Activated CD4-positive, alpha-beta memory T cell treated with anti-CD3 and anti-CD28 coated beads, Interleukin-2, amount 10 ng/mL, durations not matched to agents 7 days and 5 days (primary cell): ENCODE data around the gene PRR19. TPM values are rescaled to one million over a fixed set of nuclear protein-coding genes. Genes with fewer than 3 reads are reported as not detected.

Source experiments
- CTCF ChIA-PET: fragments of 350-600 bp; sonication (Branson Sonifier 250); formaldehyde crosslinking; loops from one replicate; lab custom pipeline; 2021; ENCODE audit warnings: antibody characterized with exemption, inconsistent platforms; lab: Charles Lee
- POLR2A ChIA-PET: fragments of 350-600 bp; sonication (Branson Sonifier 250); formaldehyde crosslinking; loops from one replicate; lab custom pipeline; 2021; ENCODE audit warnings: antibody characterized with exemption; lab: Charles Lee
- DNase-seq: peaks from one replicate; pipeline ENCODE4 v3.0.0-alpha.2; 2020
- H3K27ac Mint-ChIP-seq: one replicate; pipeline ENCODE4 v1.8.0; 2021; ENCODE audit warnings: mild to moderate bottlenecking, mixed read lengths
- H3K27me3 Mint-ChIP-seq: one replicate; pipeline ENCODE4 v1.8.0; 2021; ENCODE audit warnings: mixed read lengths
- H3K36me3 Mint-ChIP-seq: one replicate; pipeline ENCODE4 v1.8.0; 2021; ENCODE audit warnings: low read depth, mixed read lengths
- H3K4me1 Mint-ChIP-seq: one replicate; pipeline ENCODE4 v1.8.0; 2021; ENCODE audit warnings: mixed read lengths
- H3K4me3 Mint-ChIP-seq: one replicate; pipeline ENCODE4 v1.8.0; 2021; ENCODE audit warnings: mild to moderate bottlenecking, mixed read lengths
- H3K9me3 Mint-ChIP-seq: one replicate; pipeline ENCODE4 v1.8.0; 2021; ENCODE audit warnings: mixed read lengths
- total RNA-seq, 2 experiments: library from RNA; stranded (reverse); gene quantifications; one replicate each; pipeline ENCODE4 v1.2.3, GENCODE V29; 2021

The PRR19 gene
- total RNA-seq, 2 experiments from 2014 or later = 0.45 to 0.91 TPM

GRCh38 chr19:42294471-42295137, 7.3 kb upstream of the PRR19 start:
- DNase-seq = no peak
- H3K4me3 Mint-ChIP-seq = no peak overlapping the region
- no peaks in the 10 kb centered on the region for H3K9me3 Mint-ChIP-seq
- ChIA-PET POLR2A (interaction anchor here (0.6 to 1.4 kb wide), 3 partner anchors 10 to 14 kb away, joined by 3 to 4 read pairs (median 3); no protein-coding TSS in a partner anchor), CTCF (interaction anchor here (0.5 to 1.3 kb wide), 4 partner anchors 10 to 186 kb away, joined by 3 to 4 read pairs (median 4); partner anchors contain the start of gene POU2F2)
- H3K4me1 Mint-ChIP-seq = peaks cover 10% of the 10 kb centered on the region
- H3K36me3 Mint-ChIP-seq = peaks cover 43% of the 10 kb centered on the region
- H3K27ac Mint-ChIP-seq = no peak overlapping the region
- H3K27me3 Mint-ChIP-seq = no peaks in the 10 kb centered on the region

GRCh38 chr19:42295342-42295741, 6.6 kb upstream of the PRR19 start:
- Mint-ChIP-seq H3K9me3 (no peaks in the 10 kb centered on the region), H3K4me1 (peaks cover 14% of the 10 kb centered on the region), H3K27me3 (no peaks in the 10 kb centered on the region), H3K4me3 (no peak overlapping the region), H3K27ac (no peak overlapping the region), H3K36me3 (peaks cover 40% of the 10 kb centered on the region)
- ChIA-PET POLR2A (interaction anchor here (0.6 to 1.4 kb wide), 3 partner anchors 10 to 15 kb away, joined by 3 to 4 read pairs (median 3); no protein-coding TSS in a partner anchor), CTCF (interaction anchor here (0.6 to 1.3 kb wide), 4 partner anchors 11 to 415 kb away, joined by 4 to 5 read pairs (median 4); partner anchors contain the start of gene POU2F2)
- no peak for DNase-seq

- H3K9me3 Mint-ChIP-seq = no peaks in the 10 kb centered on the region
- H3K4me3 Mint-ChIP-seq = no peak overlapping the region
- peak overlapping the region; percentile 10 for H3K27ac Mint-ChIP-seq
- peaks cover 14% of the 10 kb centered on the region for H3K4me1 Mint-ChIP-seq
- POLR2A ChIA-PET = interaction anchor here (0.7 to 1.7 kb wide), 3 partner anchors 11 to 75 kb away, joined by 3 to 4 read pairs (median 3); no protein-coding TSS in a partner anchor
- CTCF ChIA-PET = interaction anchor here (0.6 to 3.5 kb wide), 12 partner anchors 10 to 416 kb away, joined by 3 to 14 read pairs (median 4); partner anchors contain the start of genes GSK3A and POU2F2
- DNase-seq = peak; percentile 88
- peaks cover 40% of the 10 kb centered on the region for H3K36me3 Mint-ChIP-seq
- H3K27me3 Mint-ChIP-seq = no peaks in the 10 kb centered on the region
Measured at GRCh38 chr19:42295831-42296525, 6.0 kb upstream of the PRR19 start.

DNA sequence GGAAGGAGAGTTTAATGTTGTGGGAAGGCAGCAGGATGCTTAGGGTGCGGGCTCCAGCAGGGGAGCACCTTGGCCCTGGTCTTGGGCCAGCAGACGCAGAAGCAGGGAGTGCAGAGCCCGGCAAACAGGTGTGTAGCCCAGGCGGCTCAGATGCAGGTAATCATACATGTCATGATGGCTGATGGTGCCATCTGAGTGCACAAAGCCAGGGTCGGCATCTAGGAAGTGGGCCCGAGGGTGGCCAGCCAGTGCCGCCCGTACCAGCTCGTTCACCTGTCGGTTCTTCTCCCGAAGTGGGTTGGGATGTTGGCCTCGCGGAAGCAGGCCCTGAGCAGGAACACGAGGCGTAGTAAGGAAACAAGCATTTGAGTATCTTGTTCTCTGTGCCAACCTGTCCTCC, 4.9 kb upstream of the PRR19 start:
- Mint-ChIP-seq H3K27me3 (no peaks in the 10 kb centered on the region), H3K9me3 (no peaks in the 10 kb centered on the region), H3K4me3 (no peak overlapping the region), H3K36me3 (peaks cover 30% of the 10 kb centered on the region), H3K4me1 (peaks cover 17% of the 10 kb centered on the region), H3K27ac (no peak overlapping the region)
- ChIA-PET POLR2A (interaction anchor here (1.7 kb wide), 1 partner anchor 76 kb away, joined by 3 read pairs; no protein-coding TSS in a partner anchor), CTCF (interaction anchor here (0.9 to 3.5 kb wide), 7 partner anchors 9 to 194 kb away, joined by 3 to 14 read pairs (median 6); partner anchors contain the start of gene GSK3A)
- DNase-seq = no peak

- Mint-ChIP-seq H3K9me3 (no peaks in the 10 kb centered on the region), H3K4me3 (peak overlapping the region; percentile 81), H3K4me1 (peaks cover 29% of the 10 kb centered on the region), H3K27me3 (no peaks in the 10 kb centered on the region), H3K36me3 (no peaks in the 10 kb centered on the region), H3K27ac (peak overlapping the region; percentile 66)
- ChIA-PET POLR2A (interaction anchor here (0.7 to 2.0 kb wide), 5 partner anchors 19 to 127 kb away, joined by 3 to 9 read pairs (median 4); no protein-coding TSS in a partner anchor), CTCF (interaction anchor here (0.7 to 1.9 kb wide), 2 partner anchors 20 to 170 kb away, joined by 4 read pairs; no protein-coding TSS in a partner anchor)
- no peak for DNase-seq
Measured at GRCh38 chr19:42303101-42303464, 1.2 kb downstream of the PRR19 start.

DNA sequence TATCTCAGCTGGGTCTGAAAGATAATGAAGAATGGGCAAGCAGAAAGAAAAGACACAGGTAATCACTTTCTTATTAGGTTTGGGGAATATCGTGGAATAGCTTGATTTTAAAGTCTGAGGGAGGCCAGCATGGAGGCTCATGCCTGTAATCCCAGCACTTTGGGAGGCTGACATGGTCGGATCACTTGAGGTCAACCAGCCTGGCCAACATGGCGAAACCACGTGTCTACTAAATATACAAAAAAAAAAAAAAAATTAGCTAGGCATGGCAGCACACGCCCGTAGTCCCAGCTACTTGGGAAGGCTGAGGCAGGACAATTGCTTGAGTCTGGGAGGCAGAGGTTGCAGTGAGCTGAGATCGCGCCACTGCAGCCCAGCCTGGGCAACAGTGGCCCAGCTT, 1.9 kb downstream of the PRR19 start:
- CTCF ChIA-PET = interaction anchor here (0.7 to 1.9 kb wide), 4 partner anchors 19 to 195 kb away, joined by 3 to 4 read pairs (median 4); partner anchors contain the start of gene GSK3A

DNA sequence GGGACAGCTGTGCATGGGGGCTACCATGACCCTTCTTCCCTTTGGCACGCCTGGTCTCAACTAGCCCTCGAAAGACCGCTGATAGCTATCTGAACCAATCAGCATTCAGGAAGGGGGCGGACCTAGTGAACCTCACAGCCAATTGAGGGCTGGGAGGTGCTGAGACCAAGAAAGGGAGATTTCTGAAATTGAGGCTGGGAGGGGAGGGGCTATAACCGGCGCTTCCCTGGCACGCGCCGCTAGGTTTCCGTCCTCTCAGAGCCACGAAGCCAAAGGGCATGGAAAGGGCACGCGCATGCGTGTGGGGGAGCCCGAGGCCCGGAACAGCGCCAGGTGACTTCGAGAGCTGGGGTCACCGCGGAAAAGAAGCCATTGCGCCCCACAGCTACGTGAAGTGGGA, 4.7 kb downstream of the PRR19 start:
- Mint-ChIP-seq H3K27me3 (peaks cover 3% of the 10 kb centered on the region), H3K4me3 (no peak overlapping the region), H3K9me3 (no peaks in the 10 kb centered on the region), H3K27ac (no peak overlapping the region), H3K4me1 (peaks cover 19% of the 10 kb centered on the region), H3K36me3 (no peaks in the 10 kb centered on the region)
- no peak for DNase-seq
- POLR2A ChIA-PET = no interaction called here
- CTCF ChIA-PET = interaction anchor here (2.2 kb wide), 1 partner anchor 10 kb away, joined by 11 read pairs; no protein-coding TSS in a partner anchor

More for the DNA sequence above, 1.9 kb downstream of the PRR19 start:
- Mint-ChIP-seq H3K4me3 (peak overlapping the region; percentile 26), H3K4me1 (peaks cover 29% of the 10 kb centered on the region), H3K27me3 (no peaks in the 10 kb centered on the region), H3K36me3 (no peaks in the 10 kb centered on the region), H3K9me3 (no peaks in the 10 kb centered on the region), H3K27ac (no peak overlapping the region)
- DNase-seq = no peak
- POLR2A ChIA-PET = interaction anchor here (0.7 to 1.1 kb wide), 3 partner anchors 92 to 172 kb away, joined by 3 to 4 read pairs (median 3); partner anchors contain the start of gene POU2F2

- Mint-ChIP-seq H3K4me1 (peaks cover 14% of the 10 kb centered on the region), H3K36me3 (no peaks in the 10 kb centered on the region), H3K27ac (no peak overlapping the region), H3K4me3 (no peak overlapping the region), H3K27me3 (peaks cover 28% of the 10 kb centered on the region), H3K9me3 (no peaks in the 10 kb centered on the region)
- POLR2A ChIA-PET = interaction anchor here (0.5 to 1.5 kb wide), 2 partner anchors 12 to 106 kb away, joined by 3 read pairs; no protein-coding TSS in a partner anchor
- DNase-seq = no peak
- CTCF ChIA-PET = no interaction called here
Measured at GRCh38 chr19:42309686-42310085, 7.8 kb downstream of the PRR19 start.

GRCh38 chr19:42311657-42312056, 9.7 kb downstream of the PRR19 start:
- POLR2A ChIA-PET = no interaction called here
- Mint-ChIP-seq H3K4me3 (no peak overlapping the region), H3K9me3 (no peaks in the 10 kb centered on the region), H3K36me3 (no peaks in the 10 kb centered on the region), H3K27me3 (peaks cover 34% of the 10 kb centered on the region), H3K27ac (no peak overlapping the region), H3K4me1 (peaks cover 16% of the 10 kb centered on the region)
- CTCF ChIA-PET = interaction anchor here (0.7 to 1.3 kb wide), 3 partner anchors 8 to 179 kb away, joined by 3 to 7 read pairs (median 3); no protein-coding TSS in a partner anchor
- DNase-seq = no peak

GRCh38 chr19:42312370-42312769, 10.4 kb downstream of the PRR19 start:
- DNase-seq = no peak
- no peaks in the 10 kb centered on the region for H3K9me3 Mint-ChIP-seq
- peaks cover 22% of the 10 kb centered on the region for H3K4me1 Mint-ChIP-seq
- POLR2A ChIA-PET = no interaction called here
- H3K27ac Mint-ChIP-seq = no peak overlapping the region
- CTCF ChIA-PET = interaction anchor here (0.7 kb wide), 1 partner anchor 155 kb away, joined by 3 read pairs; no protein-coding TSS in a partner anchor
- no peaks in the 10 kb centered on the region for H3K36me3 Mint-ChIP-seq
- H3K27me3 Mint-ChIP-seq = peaks cover 37% of the 10 kb centered on the region
- no peak overlapping the region for H3K4me3 Mint-ChIP-seq

DNA sequence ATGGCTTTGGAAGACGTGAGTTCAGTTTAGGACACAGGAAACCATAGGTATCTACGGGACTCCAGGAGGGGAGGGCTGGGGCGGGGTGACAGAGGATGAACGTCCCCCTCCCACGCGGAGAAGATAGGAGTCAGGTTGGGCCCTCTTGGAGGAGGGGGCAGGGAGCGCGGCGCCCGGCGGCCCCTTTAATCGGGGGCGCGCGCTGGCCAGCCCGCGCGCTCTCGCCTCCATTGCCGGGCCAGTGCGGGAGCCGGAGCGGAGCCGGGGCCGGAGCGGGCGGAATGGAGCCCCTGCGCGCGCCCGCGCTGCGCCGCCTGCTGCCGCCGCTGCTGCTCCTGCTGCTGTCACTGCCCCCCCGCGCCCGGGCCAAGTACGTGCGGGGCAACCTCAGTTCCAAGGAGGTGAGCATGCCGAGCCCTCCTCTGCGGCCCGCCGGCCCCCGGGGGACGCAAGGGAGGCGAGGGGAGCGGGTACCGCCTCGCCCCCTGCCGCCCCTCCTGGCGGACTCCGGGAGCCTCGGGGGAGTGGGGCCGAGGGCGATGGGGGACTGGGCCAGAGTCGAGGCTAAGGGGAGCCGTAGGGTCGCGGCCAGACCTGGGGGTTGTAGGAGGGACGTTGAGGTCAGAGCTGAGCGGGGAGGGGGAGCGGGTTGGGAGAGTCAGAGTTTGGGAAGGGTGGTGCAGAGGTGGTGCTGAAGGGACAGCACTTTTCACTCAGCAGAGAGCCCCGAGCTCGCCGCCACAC, 11.3 kb downstream of the PRR19 start, which contains the start of gene TMEM145:
Gene TMEM145 (plus strand): TSS at position 214 of the 744 bp plus-strand sequence. CDS start 68 bp downstream, at position 282.
- H3K27ac Mint-ChIP-seq = no peak within 1 kb of the TSS
- H3K4me1 Mint-ChIP-seq = peaks cover 22% of the 10 kb centered on the region
- POLR2A ChIA-PET = no interaction called here
- CTCF ChIA-PET = no interaction called here
- DNase-seq = peak; percentile 51
- H3K27me3 Mint-ChIP-seq = peaks cover 37% of the 10 kb centered on the region
- no peaks in the 10 kb centered on the region for H3K9me3 Mint-ChIP-seq
- H3K4me3 Mint-ChIP-seq = peak within 1 kb of the TSS; percentile 32
- H3K36me3 Mint-ChIP-seq = no peaks in the 10 kb centered on the region
